B cell (primary cell): ENCODE data around the gene PPP3R1. TPM values are rescaled to one million over a fixed set of nuclear protein-coding genes. Genes with fewer than 3 reads are reported as not detected.

Experiments used
- ATAC-seq: fragments of 200-7000 bp; cut with Tn5 transposase; one replicate; pipeline ENCODE4 v1.10.0; 2021; ENCODE audit warnings: low read depth, mild to moderate bottlenecking, moderate number of reproducible peaks, moderate library complexity
- CTCF ChIA-PET: fragments of 350-600 bp; sonication (Branson Sonifier 250); formaldehyde crosslinking; loops from one replicate; lab custom pipeline; 2021; ENCODE audit warnings: antibody characterized with exemption, inconsistent platforms; lab: Charles Lee
- POLR2A ChIA-PET: fragments of 350-600 bp; sonication (Branson Sonifier 250); formaldehyde crosslinking; loops from one replicate; lab custom pipeline; 2021; ENCODE audit warnings: antibody characterized with exemption; lab: Charles Lee
- DNase-seq: peaks from one replicate; pipeline ENCODE4 v3.0.0; 2013
- H2AFZ ChIP-seq: 2 replicates; pipeline ENCODE4 v1.6.1; 2012; ENCODE audit warnings: mild to moderate bottlenecking, low read depth, low read length; ENCODE audit not compliant: insufficient read depth, poor library complexity, severe bottlenecking
- H3K27ac ChIP-seq, 2 donors: 1 replicate in 1 of 2; 2 replicates in 1 of 2; pipeline ENCODE4 v1.5.1; 2012 to 2013; ENCODE audit warnings: low read length in 2 of 2, mild to moderate bottlenecking in 2 of 2, moderate library complexity in 1 of 2
- H3K27me3 ChIP-seq, 4 experiments: fragments of 200-600 bp in 1 of 4; sonication (generic) in 1 of 4; replicated peaks in 1 of 4; 1 replicate in 2 of 4; 2 replicates in 2 of 4; pipeline versions ENCODE4 v1.6.1 to v1.7.0; 2013 to 2016; ENCODE audit warnings: low read length in 3 of 4, mild to moderate bottlenecking in 2 of 4, mixed read lengths in 1 of 4, moderate library complexity in 1 of 4; ENCODE audit not compliant: insufficient read depth in 4 of 4, control insufficient read depth in 3 of 4; ENCODE audit errors: control extremely low read depth in 1 of 4
- H3K36me3 ChIP-seq, 2 experiments: replicated peaks in 1 of 2; 1 replicate in 1 of 2; 2 replicates in 1 of 2; pipeline versions ENCODE4 v1.6.1 to v1.7.1; 2013; ENCODE audit warnings: low read length in 1 of 2; ENCODE audit not compliant: insufficient read depth in 2 of 2, control insufficient read depth in 1 of 2; ENCODE audit errors: control extremely low read depth in 1 of 2, extremely low read depth in 1 of 2
- H3K4me1 ChIP-seq, 2 donors: fragments of 200-600 bp in 1 of 2; sonication (generic) in 1 of 2; 1 replicate in 1 of 2; 2 replicates in 1 of 2; pipeline versions ENCODE4 v1.5.1 to v1.6.1; 2013 to 2017; ENCODE audit warnings: low read length in 2 of 2; ENCODE audit not compliant: control insufficient read depth in 2 of 2, insufficient read depth in 2 of 2
- H3K4me2 ChIP-seq: replicated peaks from 2 replicates; pipeline ENCODE3; 2012; ENCODE audit warnings: mild to moderate bottlenecking, low read depth, low read length; ENCODE audit not compliant: poor library complexity, severe bottlenecking
- H3K4me3 ChIP-seq, 5 experiments: fragments of 200-600 bp in 1 of 5; sonication (generic) in 1 of 5; 1 replicate in 3 of 5; 2 replicates in 2 of 5; pipeline versions ENCODE4 v1.5.1 to v1.7.0; 2011 to 2016; ENCODE audit warnings: low read length in 4 of 5, mild to moderate bottlenecking in 4 of 5, low read depth in 2 of 5, control low read depth in 1 of 5, moderate library complexity in 1 of 5; ENCODE audit not compliant: insufficient read depth in 1 of 5; ENCODE audit errors: control extremely low read depth in 1 of 5, extremely low read depth in 1 of 5
- H3K79me2 ChIP-seq: fragments of 200-600 bp; sonication (generic); one replicate; pipeline ENCODE4 v1.6.0; 2016; ENCODE audit warnings: low read length; ENCODE audit not compliant: control insufficient read depth, insufficient read depth
- H3K9ac ChIP-seq: fragments of 200-600 bp; sonication (generic); 2 replicates; pipeline ENCODE4 v1.6.1; 2017; ENCODE audit warnings: mild to moderate bottlenecking, low read length, moderate library complexity
- H3K9me3 ChIP-seq, 3 donors: one replicate each; pipeline versions ENCODE4 v1.6.1 to v1.7.1; 2013; ENCODE audit warnings: low read length in 2 of 3; ENCODE audit not compliant: control insufficient read depth in 2 of 3, insufficient read depth in 1 of 3; ENCODE audit errors: control extremely low read depth in 1 of 3
- H4K20me1 ChIP-seq: 2 replicates; pipeline ENCODE4 v1.6.0; 2012; ENCODE audit warnings: mild to moderate bottlenecking, low read length; ENCODE audit not compliant: insufficient read depth, control insufficient read depth, poor library complexity, severe bottlenecking
- H3K27ac Mint-ChIP-seq: one replicate; pipeline ENCODE4 v1.8.0; 2021; ENCODE audit warnings: mixed read lengths
- H3K27me3 Mint-ChIP-seq: one replicate; pipeline ENCODE4 v1.8.0; 2021; ENCODE audit warnings: mixed read lengths
- H3K4me1 Mint-ChIP-seq: one replicate; pipeline ENCODE4 v1.8.0; 2021; ENCODE audit warnings: mixed read lengths
- H3K4me3 Mint-ChIP-seq: one replicate; pipeline ENCODE4 v1.8.0; 2021; ENCODE audit warnings: mixed read lengths
- H3K9me3 Mint-ChIP-seq: one replicate; pipeline ENCODE4 v1.8.0; 2022; ENCODE audit warnings: mixed read lengths; ENCODE audit not compliant: insufficient read depth
- CTCF ChIP-seq: fragments of 200-600 bp; IDR thresholded peaks from one replicate; pipeline ENCODE4 v1.8.0; 2022; ENCODE audit warnings: antibody characterized with exemption, mild to moderate bottlenecking
- EZH2 ChIP-seq: IDR thresholded peaks from 2 replicates; pipeline ENCODE4 v1.6.1; 2012; ENCODE audit warnings: borderline replicate concordance, low read depth, mild to moderate bottlenecking, moderate library complexity, low read length; ENCODE audit not compliant: insufficient read depth, poor library complexity, severe bottlenecking
- WGBS: methylation state at CpG from one replicate; pipeline ENCODE4 v1.1.5; 2013; ENCODE audit warnings: missing lambda C conversion rate; ENCODE audit not compliant: insufficient coverage; 5-methylcytosine and 5-hydroxymethylcytosine counted together
- intact Hi-C: fragments of 100-400 bp; cut with micrococcal nuclease; formaldehyde crosslinking; loops from one replicate; pipeline ENCODE4 v1.10.0; 2022
- polyA plus RNA-seq: library from polyadenylated mRNA; depleted of rRNA; stranded (reverse); fragments of >200 nt; gene quantifications from 2 replicates; pipeline ENCODE4 v1.2.3, GENCODE V29; 2012
- total RNA-seq, 2 donors: library from RNA; stranded (reverse); fragments of 120-200 nt in 1 of 2; gene quantifications; 1 replicate in 1 of 2; 2 replicates in 1 of 2; pipeline versions ENCODE4 v1.2.3 to v1.2.4, GENCODE V29; 2013 to 2022

Gene PPP3R1
- total and polyA plus RNA-seq, 2 donors (not counting 1 experiment from before 2014, with no cell fraction given): 17.9 to 55.6 TPM

- intact Hi-C loops: loop anchor here (5.0 kb wide), 1 partner anchor 47 kb away; no protein-coding TSS in a partner anchor
- Mint-ChIP-seq H3K9me3 (no peaks in the 10 kb centered on the region), H3K4me3 (peak overlapping the region; percentile 29), H3K27ac (no peak overlapping the region), H3K4me1 (peaks cover 66% of the 10 kb centered on the region), H3K27me3 (no peaks in the 10 kb centered on the region)
- no peaks in the 10 kb centered on the region for H4K20me1 ChIP-seq
- H3K27ac ChIP-seq: no peak overlapping the region
- no peak for TF ChIP-seq EZH2
- no peak for TF ChIP-seq CTCF
- H2AFZ ChIP-seq: no peak overlapping the region
- no peak overlapping the region for H3K4me2 ChIP-seq
- POLR2A ChIA-PET: interaction anchor here (0.7 kb wide), 2 partner anchors 102 to 170 kb away, joined by 5 to 7 read pairs; no protein-coding TSS in a partner anchor
- H3K27me3 ChIP-seq: no peaks in the 10 kb centered on the region
- no peak overlapping the region for H3K9ac ChIP-seq
- H3K4me1 ChIP-seq: peaks cover 50 to 51% of the 10 kb centered on the region in 2 donors
- no peaks in the 10 kb centered on the region for H3K9me3 ChIP-seq
- CTCF ChIA-PET: interaction anchor here (1.0 to 1.5 kb wide), 4 partner anchors 29 to 286 kb away, joined by 3 to 4 read pairs (median 4); no protein-coding TSS in a partner anchor
- no peak for DNase-seq
- no CpG with 5 or more reads among the region's 7 CpGs for WGBS
- peaks cover 72% of the 10 kb centered on the region for H3K79me2 ChIP-seq
- no peak overlapping the region for H3K4me3 ChIP-seq
- no peak for ATAC-seq
- peaks cover 0 to 6% of the 10 kb centered on the region in 2 experiments for H3K36me3 ChIP-seq
Measured at GRCh38 chr2:68155618-68156017, 96.7 kb downstream of the PPP3R1 start.

- ATAC-seq (no peak), DNase-seq (no peak)
- peak overlapping the region; percentile 50 to 77 for H3K27ac ChIP-seq
- peak overlapping the region; percentile 34 for H3K4me3 Mint-ChIP-seq
- H3K9ac ChIP-seq: peak overlapping the region; percentile 18
- intact Hi-C loops: no loop called here
- peaks cover 37 to 39% of the 10 kb centered on the region in 2 donors for H3K4me1 ChIP-seq
- WGBS: 40% methylated on average over 1 of the region's 3 CpGs
- ChIA-PET CTCF (interaction anchor here (0.6 to 1.6 kb wide), 10 partner anchors 8 to 1628 kb away, joined by 3 to 8 read pairs (median 3); no protein-coding TSS in a partner anchor), POLR2A (interaction anchor here (0.6 kb wide), 1 partner anchor 20 kb away, joined by 3 read pairs; no protein-coding TSS in a partner anchor)
- H2AFZ ChIP-seq: peak overlapping the region; percentile 47
- no peak for TF ChIP-seq CTCF
- no peak for TF ChIP-seq EZH2
- H3K4me2 ChIP-seq: peak overlapping the region; percentile 51
- H3K9me3 Mint-ChIP-seq: no peaks in the 10 kb centered on the region
- H3K36me3 ChIP-seq: no peaks in the 10 kb centered on the region
- H3K27me3 Mint-ChIP-seq: no peaks in the 10 kb centered on the region
- no peaks in the 10 kb centered on the region for H3K9me3 ChIP-seq
- H4K20me1 ChIP-seq: no peaks in the 10 kb centered on the region
- H3K27ac Mint-ChIP-seq: peak overlapping the region; percentile 17
- no peaks in the 10 kb centered on the region for H3K27me3 ChIP-seq
- H3K4me1 Mint-ChIP-seq: peaks cover 48% of the 10 kb centered on the region
- H3K4me3 ChIP-seq: peak overlapping the region in 2 of 5 experiments; percentile 3 to 36
- H3K79me2 ChIP-seq: peaks cover 60% of the 10 kb centered on the region
Measured at GRCh38 chr2:68152681-68153347, 99.5 kb downstream of the PPP3R1 start.
